ENCODE data around the gene TMEM51. TPM values are rescaled to one million over a fixed set of nuclear protein-coding genes. Genes with fewer than 3 reads are reported as not detected.

Gene TMEM51
- total RNA-seq, 1 experiment from 2014 or later, result 47.6 TPM

DNA sequence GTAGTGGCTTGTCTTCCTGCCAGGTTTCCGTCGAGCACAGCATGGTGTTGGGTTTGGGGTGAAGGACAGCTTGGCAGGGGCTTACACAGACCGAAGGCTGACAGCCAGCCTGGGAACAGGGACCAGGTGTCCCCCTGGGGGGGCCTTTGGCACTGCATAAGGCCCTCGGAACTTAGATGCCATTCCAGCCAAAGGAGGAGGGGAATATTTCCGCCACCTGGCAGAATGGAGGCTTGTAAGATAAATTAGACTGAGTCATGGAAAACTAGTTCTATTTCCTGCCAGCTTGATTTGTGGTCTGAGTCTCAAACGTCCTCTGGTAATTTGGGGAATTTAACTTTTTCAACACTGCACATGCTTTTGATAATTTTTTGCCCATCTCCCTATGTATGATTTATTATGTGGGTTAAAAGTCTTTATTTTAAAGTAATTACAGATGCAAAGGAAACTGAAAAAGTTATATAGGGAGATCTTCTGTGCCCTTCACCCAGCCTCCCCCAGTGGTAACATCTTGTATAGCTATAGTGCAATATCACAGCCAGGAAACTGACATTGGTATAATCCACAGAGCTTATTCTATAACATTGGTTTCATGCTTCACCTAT is 11.5 kb upstream of the TMEM51 start:
- Mint-ChIP-seq H3K27me3 (ENCODE audit: unreplicated experiment) (no peaks in the 10 kb centered on the region), H3K36me3 (ENCODE audit: insufficient read depth, unreplicated experiment) (peaks cover 11% of the 10 kb centered on the region), H3K4me1 (ENCODE audit: low read depth, unreplicated experiment) (no peaks in the 10 kb centered on the region), H3K27ac (ENCODE audit: unreplicated experiment) (no peak overlapping the region), H3K4me3 (ENCODE audit: low read depth, unreplicated experiment) (no peak overlapping the region), H3K9me3 (ENCODE audit: low read depth, unreplicated experiment) (no peaks in the 10 kb centered on the region)
- CTCF ChIA-PET, result interaction anchor here (0.9 kb wide), 1 partner anchor 10 kb away, joined by 3 read pairs; no protein-coding TSS in a partner anchor
- intact Hi-C loops (cut with micrococcal nuclease; ENCODE audit: unreplicated experiment), result no loop called here
- TF ChIP-seq, protein P1, sequence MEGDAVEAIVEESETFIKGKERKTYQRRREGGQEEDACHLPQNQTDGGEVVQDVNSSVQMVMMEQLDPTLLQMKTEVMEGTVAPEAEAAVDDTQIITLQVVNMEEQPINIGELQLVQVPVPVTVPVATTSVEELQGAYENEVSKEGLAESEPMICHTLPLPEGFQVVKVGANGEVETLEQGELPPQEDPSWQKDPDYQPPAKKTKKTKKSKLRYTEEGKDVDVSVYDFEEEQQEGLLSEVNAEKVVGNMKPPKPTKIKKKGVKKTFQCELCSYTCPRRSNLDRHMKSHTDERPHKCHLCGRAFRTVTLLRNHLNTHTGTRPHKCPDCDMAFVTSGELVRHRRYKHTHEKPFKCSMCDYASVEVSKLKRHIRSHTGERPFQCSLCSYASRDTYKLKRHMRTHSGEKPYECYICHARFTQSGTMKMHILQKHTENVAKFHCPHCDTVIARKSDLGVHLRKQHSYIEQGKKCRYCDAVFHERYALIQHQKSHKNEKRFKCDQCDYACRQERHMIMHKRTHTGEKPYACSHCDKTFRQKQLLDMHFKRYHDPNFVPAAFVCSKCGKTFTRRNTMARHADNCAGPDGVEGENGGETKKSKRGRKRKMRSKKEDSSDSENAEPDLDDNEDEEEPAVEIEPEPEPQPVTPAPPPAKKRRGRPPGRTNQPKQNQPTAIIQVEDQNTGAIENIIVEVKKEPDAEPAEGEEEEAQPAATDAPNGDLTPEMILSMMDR (IDR thresholded peaks at IDR 0.05; ENCODE audit: unreplicated experiment), result no peak
- BruUV-seq (replicated peaks), result no TSS peak
- DNase-seq, result no peak

DNA sequence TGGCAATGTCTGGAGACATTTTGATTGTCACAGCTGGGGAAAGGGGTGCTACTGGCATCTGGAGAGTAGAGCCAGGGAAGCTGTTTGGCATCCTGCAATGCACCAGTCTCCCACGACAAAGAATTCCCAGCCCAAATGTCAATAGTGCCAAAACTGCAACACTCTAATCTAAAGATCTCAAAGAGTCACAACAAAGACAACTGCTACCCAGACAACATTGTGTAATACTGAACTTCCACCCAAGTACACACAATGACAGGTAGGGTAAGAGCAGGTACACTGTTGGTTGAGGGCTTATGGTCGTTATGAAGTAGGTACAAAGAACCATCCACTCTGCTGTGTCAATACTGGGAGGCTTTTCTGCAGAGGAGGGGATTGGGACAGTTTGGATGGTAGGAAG is 8.2 kb upstream of the TMEM51 start:
- DNase-seq, result no peak
- BruUV-seq (replicated peaks), result no TSS peak
- TF ChIP-seq, protein P1 (IDR thresholded peaks at IDR 0.05; ENCODE audit: unreplicated experiment), result no peak
- no peak overlapping the region for H3K4me3 Mint-ChIP-seq (ENCODE audit: low read depth, unreplicated experiment)
- H3K4me1 Mint-ChIP-seq (ENCODE audit: low read depth, unreplicated experiment), result peaks cover 9% of the 10 kb centered on the region
- H3K27ac Mint-ChIP-seq (ENCODE audit: unreplicated experiment), result no peak overlapping the region
- H3K36me3 Mint-ChIP-seq (ENCODE audit: insufficient read depth, unreplicated experiment), result peaks cover 6% of the 10 kb centered on the region
- CTCF ChIA-PET, result no interaction called here
- no peaks in the 10 kb centered on the region for H3K9me3 Mint-ChIP-seq (ENCODE audit: low read depth, unreplicated experiment)
- H3K27me3 Mint-ChIP-seq (ENCODE audit: unreplicated experiment), result no peaks in the 10 kb centered on the region
- intact Hi-C loops (cut with micrococcal nuclease; ENCODE audit: unreplicated experiment), result no loop called here

DNA sequence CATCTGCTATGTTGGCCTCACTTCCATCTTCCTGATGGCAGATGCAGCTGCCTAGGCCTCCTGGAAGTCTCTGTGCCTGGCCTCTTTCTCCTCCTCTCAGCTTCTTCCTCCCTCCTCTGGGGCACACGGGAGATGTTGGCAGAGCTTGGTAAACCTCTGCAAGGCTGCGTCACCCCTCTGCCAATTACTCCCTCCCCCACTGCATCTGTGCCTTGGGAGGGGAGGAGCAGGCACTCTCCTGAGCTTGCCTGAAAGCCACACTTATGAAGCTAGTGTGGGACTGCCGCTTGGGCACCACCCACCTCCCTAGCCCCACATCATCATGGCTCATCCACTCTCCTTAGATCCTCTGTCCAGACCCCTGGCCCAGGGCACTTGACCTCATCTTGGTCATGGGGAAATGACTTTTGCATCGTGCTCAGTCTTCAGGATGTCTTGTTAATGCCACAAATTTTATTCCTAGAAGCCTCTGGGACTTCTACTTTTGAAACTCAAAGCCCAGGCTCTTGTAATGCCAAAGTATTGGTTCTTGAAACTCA is 7.3 kb upstream of the TMEM51 start:
- no TSS peak for BruUV-seq (replicated peaks)
- CTCF ChIA-PET, result no interaction called here
- no peak overlapping the region for H3K27ac Mint-ChIP-seq (ENCODE audit: unreplicated experiment)

DNA sequence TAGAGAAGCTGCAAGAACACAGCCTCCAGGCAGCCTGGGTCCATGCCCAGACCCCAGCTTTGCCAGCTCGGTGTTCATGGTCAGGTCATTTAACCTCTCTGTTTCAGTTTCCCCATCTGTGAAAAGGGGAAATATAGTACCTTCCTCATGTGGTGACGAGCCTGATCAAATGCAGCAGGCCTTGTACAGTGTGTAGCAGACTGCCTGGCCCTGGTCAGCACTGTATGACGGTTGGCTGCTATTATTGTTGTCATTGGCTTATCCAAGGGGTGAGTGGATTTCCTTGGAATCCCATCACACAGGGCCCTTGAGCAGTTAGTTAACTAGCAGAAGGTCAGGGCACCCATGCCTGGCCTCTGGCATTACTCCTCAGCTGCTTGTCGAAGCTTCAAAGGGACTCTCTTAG is 6.6 kb upstream of the TMEM51 start:
- TF ChIP-seq, protein P1 (IDR thresholded peaks at IDR 0.05; ENCODE audit: unreplicated experiment), result no peak
- no TSS peak for BruUV-seq (replicated peaks)
- CTCF ChIA-PET, result no interaction called here
- no peak overlapping the region for H3K27ac Mint-ChIP-seq (ENCODE audit: unreplicated experiment)
- peaks cover 13% of the 10 kb centered on the region for H3K36me3 Mint-ChIP-seq (ENCODE audit: insufficient read depth, unreplicated experiment)
- no peak overlapping the region for H3K4me3 Mint-ChIP-seq (ENCODE audit: low read depth, unreplicated experiment)
- H3K27me3 Mint-ChIP-seq (ENCODE audit: unreplicated experiment), result no peaks in the 10 kb centered on the region
- DNase-seq, result no peak
- peaks cover 22% of the 10 kb centered on the region for H3K4me1 Mint-ChIP-seq (ENCODE audit: low read depth, unreplicated experiment)
- no peaks in the 10 kb centered on the region for H3K9me3 Mint-ChIP-seq (ENCODE audit: low read depth, unreplicated experiment)
- intact Hi-C loops (cut with micrococcal nuclease; ENCODE audit: unreplicated experiment), result no loop called here

More for the DNA sequence above, 7.3 kb upstream of the TMEM51 start:
- intact Hi-C loops (cut with micrococcal nuclease; ENCODE audit: unreplicated experiment), result no loop called here
- TF ChIP-seq, protein P1 (IDR thresholded peaks at IDR 0.05; ENCODE audit: unreplicated experiment), result no peak
- H3K4me3 Mint-ChIP-seq (ENCODE audit: low read depth, unreplicated experiment), result no peak overlapping the region
- DNase-seq, result no peak
- H3K27me3 Mint-ChIP-seq (ENCODE audit: unreplicated experiment), result no peaks in the 10 kb centered on the region
- peaks cover 18% of the 10 kb centered on the region for H3K4me1 Mint-ChIP-seq (ENCODE audit: low read depth, unreplicated experiment)
- H3K9me3 Mint-ChIP-seq (ENCODE audit: low read depth, unreplicated experiment), result no peaks in the 10 kb centered on the region
- peaks cover 6% of the 10 kb centered on the region for H3K36me3 Mint-ChIP-seq (ENCODE audit: insufficient read depth, unreplicated experiment)

Data from Calu3 (cell line).